Measurements from ENCODE around the gene RAB14.

The RAB14 gene

DNA sequence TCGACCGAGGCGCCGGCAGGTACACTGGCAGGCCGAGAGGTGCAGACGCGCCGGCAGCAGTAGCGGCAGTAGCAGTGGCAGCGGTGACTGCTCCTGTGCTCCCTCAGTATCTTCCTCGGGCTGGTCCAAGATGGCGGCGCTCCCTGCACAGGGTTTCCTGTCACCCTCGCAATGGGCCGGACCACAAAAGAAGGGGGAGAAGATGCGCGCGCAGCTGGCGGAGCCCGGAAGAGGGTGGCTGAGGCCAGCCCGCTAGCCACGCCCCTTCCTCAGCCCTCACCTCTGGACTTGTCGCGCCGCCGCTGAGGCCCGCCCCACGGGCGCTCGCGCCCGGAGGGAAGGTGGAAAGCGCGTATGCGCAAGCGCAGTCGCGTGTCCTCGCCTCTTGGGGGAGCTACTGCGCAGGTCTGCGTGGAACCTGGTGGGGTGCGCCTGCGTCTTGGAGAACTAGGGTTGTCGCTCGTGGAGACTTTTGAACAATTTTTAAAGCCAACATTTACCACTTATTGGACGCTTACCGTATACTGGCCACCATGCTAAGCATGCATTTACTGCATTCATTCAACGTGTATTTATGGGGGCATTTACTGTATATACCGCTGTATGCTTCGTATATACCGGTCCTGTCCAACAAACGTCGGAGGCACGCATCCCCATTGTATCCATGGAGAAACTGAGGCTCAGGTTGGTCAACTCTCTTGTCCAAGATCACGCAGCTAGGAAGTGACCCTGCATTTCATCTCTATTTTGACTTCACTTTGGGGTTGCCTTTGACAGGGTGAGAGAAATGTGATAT is at the start of gene RAB14:
Gene RAB14, minus strand, starts transcription at position 132 of the 796 bp plus-strand sequence. CDS start 8,457 bp downstream, outside the sequence.
- Histone ChIP-seq H3K36me3 (ENCODE audit: control insufficient read depth in 1 of 2, insufficient read depth in 2 of 2, low read length in 2 of 2) (no peaks in the 10 kb centered on the region), H3K4me1 (ENCODE audit: control insufficient read depth in 1 of 2, insufficient read depth in 2 of 2, low read length in 2 of 2) (peaks cover 38 to 40% of the 10 kb centered on the region in 2 donors), H3K4me3 (ENCODE audit: low read depth in 1 of 2, low read length in 2 of 2) (peak within 1 kb of the TSS; percentile 74 to 87)

DNA sequence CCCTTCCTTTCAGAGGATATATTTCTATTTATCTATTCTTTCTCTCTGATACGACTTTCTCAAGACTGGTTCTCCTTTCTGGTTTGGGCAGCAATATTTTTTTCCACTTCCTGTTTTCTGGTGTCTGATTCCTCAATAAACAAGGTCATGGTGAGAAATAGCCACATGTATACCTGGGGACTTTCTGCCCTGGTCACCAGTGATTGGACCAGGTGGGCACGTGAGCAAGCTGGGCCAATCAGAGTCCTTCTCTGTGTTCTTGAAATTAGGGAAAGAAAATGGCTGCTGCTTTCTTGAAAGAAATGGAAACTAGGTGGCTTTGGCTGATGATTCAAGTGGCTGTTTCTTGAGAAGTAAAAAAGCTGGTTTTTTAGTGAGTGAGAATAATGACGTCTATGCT is 47.9 kb upstream of the RAB14 start:
- H3K4me1 ChIP-seq (ENCODE audit: control insufficient read depth in 1 of 2, insufficient read depth in 2 of 2, low read length in 2 of 2) = no peaks in the 10 kb centered on the region
- no peaks in the 10 kb centered on the region for H3K9me3 ChIP-seq (ENCODE audit: control insufficient read depth in 1 of 2, low read length in 2 of 2)
- no peak overlapping the region for H3K27ac ChIP-seq (ENCODE audit: low read depth, low read length)
- H3K9ac ChIP-seq (ENCODE audit: low read depth in 1 of 2, low read length in 2 of 2) = no peak overlapping the region
- H3K36me3 ChIP-seq (ENCODE audit: control insufficient read depth in 1 of 2, insufficient read depth in 2 of 2, low read length in 2 of 2) = no peaks in the 10 kb centered on the region
- H3K4me3 ChIP-seq (ENCODE audit: low read depth in 1 of 2, low read length in 2 of 2) = no peak overlapping the region
- H3K27me3 ChIP-seq (ENCODE audit: control insufficient read depth in 1 of 2, insufficient read depth in 2 of 2, low read length in 2 of 2) = no peaks in the 10 kb centered on the region

More for the DNA sequence above, at the start of gene RAB14:
- peak within 1 kb of the TSS; percentile 97 for H3K27ac ChIP-seq (ENCODE audit: low read depth, low read length)
- no peaks in the 10 kb centered on the region for H3K9me3 ChIP-seq (ENCODE audit: control insufficient read depth in 1 of 2, low read length in 2 of 2)
- H3K27me3 ChIP-seq (ENCODE audit: control insufficient read depth in 1 of 2, insufficient read depth in 2 of 2, low read length in 2 of 2) = no peaks in the 10 kb centered on the region
- peak within 1 kb of the TSS; percentile 66 to 72 for H3K9ac ChIP-seq (ENCODE audit: low read depth in 1 of 2, low read length in 2 of 2)

DNA sequence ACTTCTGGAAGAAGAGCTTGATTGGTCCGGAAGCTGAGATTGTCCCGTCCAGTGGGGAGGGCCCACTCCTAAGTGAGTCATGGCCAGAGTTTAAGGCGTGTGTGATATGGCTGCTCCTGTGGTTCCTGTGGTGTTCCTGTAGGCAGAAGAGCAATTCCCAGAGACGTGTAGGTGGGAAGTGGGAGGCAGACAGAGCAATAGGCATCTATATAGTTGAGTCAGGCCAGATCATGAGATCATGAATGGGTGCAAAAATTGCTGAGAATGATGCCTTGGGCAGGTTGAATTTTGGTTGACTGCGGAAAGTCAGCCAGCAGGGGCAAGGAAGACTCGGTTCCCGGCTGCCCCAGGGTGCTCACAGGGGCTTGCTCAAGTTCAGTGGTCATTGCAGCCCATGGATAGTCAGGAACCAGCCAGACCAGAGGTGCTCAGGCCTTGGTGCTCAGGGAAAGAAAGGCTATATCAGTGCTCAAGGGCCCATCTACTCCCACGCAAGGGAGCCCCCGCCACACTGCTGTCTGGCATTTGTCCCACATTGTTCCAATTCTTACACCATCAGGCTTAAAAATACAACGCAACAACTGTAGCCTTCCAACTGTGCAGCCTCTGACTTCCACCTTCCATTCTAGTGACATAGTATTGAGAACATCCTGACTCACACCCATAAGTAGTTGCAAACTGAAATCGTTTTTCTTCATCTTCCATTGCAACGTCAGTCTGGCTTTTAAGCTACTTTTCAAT is 45.3 kb upstream of the RAB14 start:
- Histone ChIP-seq H3K27ac (ENCODE audit: low read depth, low read length) (no peak overlapping the region), H3K27me3 (ENCODE audit: control insufficient read depth in 1 of 2, insufficient read depth in 2 of 2, low read length in 2 of 2) (no peaks in the 10 kb centered on the region), H3K4me1 (ENCODE audit: control insufficient read depth in 1 of 2, insufficient read depth in 2 of 2, low read length in 2 of 2) (no peaks in the 10 kb centered on the region), H3K36me3 (ENCODE audit: control insufficient read depth in 1 of 2, insufficient read depth in 2 of 2, low read length in 2 of 2) (no peaks in the 10 kb centered on the region), H3K9ac (ENCODE audit: low read depth in 1 of 2, low read length in 2 of 2) (no peak overlapping the region), H3K9me3 (ENCODE audit: control insufficient read depth in 1 of 2, low read length in 2 of 2) (peaks cover 0 to 4% of the 10 kb centered on the region in 2 donors), H3K4me3 (ENCODE audit: low read depth in 1 of 2, low read length in 2 of 2) (no peak overlapping the region)

- Histone ChIP-seq H3K27ac (ENCODE audit: low read depth, low read length) (no peak overlapping the region), H3K27me3 (ENCODE audit: control insufficient read depth in 1 of 2, insufficient read depth in 2 of 2, low read length in 2 of 2) (no peaks in the 10 kb centered on the region)
Observed at GRCh38 chr9:121242959-121243346, 41.3 kb upstream of the RAB14 start.

GRCh38 chr9:121242219-121242958 is 40.7 kb upstream of the RAB14 start:
- no peak overlapping the region for H3K4me3 ChIP-seq (ENCODE audit: low read depth in 1 of 2, low read length in 2 of 2)
- H3K27ac ChIP-seq (ENCODE audit: low read depth, low read length) = no peak overlapping the region

More at GRCh38 chr9:121242959-121243346, 41.3 kb upstream of the RAB14 start:
- Histone ChIP-seq H3K9ac (ENCODE audit: low read depth in 1 of 2, low read length in 2 of 2) (no peak overlapping the region), H3K4me3 (ENCODE audit: low read depth in 1 of 2, low read length in 2 of 2) (no peak overlapping the region), H3K4me1 (ENCODE audit: control insufficient read depth in 1 of 2, insufficient read depth in 2 of 2, low read length in 2 of 2) (no peaks in the 10 kb centered on the region), H3K9me3 (ENCODE audit: control insufficient read depth in 1 of 2, low read length in 2 of 2) (peaks cover 0 to 4% of the 10 kb centered on the region in 2 donors), H3K36me3 (ENCODE audit: control insufficient read depth in 1 of 2, insufficient read depth in 2 of 2, low read length in 2 of 2) (no peaks in the 10 kb centered on the region)

GRCh38 chr9:121240472-121241135 is 38.9 kb upstream of the RAB14 start:
- Histone ChIP-seq H3K36me3 (ENCODE audit: control insufficient read depth in 1 of 2, insufficient read depth in 2 of 2, low read length in 2 of 2) (no peaks in the 10 kb centered on the region), H3K27me3 (ENCODE audit: control insufficient read depth in 1 of 2, insufficient read depth in 2 of 2, low read length in 2 of 2) (no peaks in the 10 kb centered on the region), H3K27ac (ENCODE audit: low read depth, low read length) (no peak overlapping the region), H3K4me1 (ENCODE audit: control insufficient read depth in 1 of 2, insufficient read depth in 2 of 2, low read length in 2 of 2) (no peaks in the 10 kb centered on the region), H3K4me3 (ENCODE audit: low read depth in 1 of 2, low read length in 2 of 2) (no peak overlapping the region), H3K9me3 (ENCODE audit: control insufficient read depth in 1 of 2, low read length in 2 of 2) (peaks cover 0 to 4% of the 10 kb centered on the region in 2 donors), H3K9ac (ENCODE audit: low read depth in 1 of 2, low read length in 2 of 2) (no peak overlapping the region)

More at GRCh38 chr9:121242219-121242958, 40.7 kb upstream of the RAB14 start:
- Histone ChIP-seq H3K9ac (ENCODE audit: low read depth in 1 of 2, low read length in 2 of 2) (no peak overlapping the region), H3K36me3 (ENCODE audit: control insufficient read depth in 1 of 2, insufficient read depth in 2 of 2, low read length in 2 of 2) (no peaks in the 10 kb centered on the region), H3K9me3 (ENCODE audit: control insufficient read depth in 1 of 2, low read length in 2 of 2) (peaks cover 0 to 4% of the 10 kb centered on the region in 2 donors), H3K4me1 (ENCODE audit: control insufficient read depth in 1 of 2, insufficient read depth in 2 of 2, low read length in 2 of 2) (no peaks in the 10 kb centered on the region), H3K27me3 (ENCODE audit: control insufficient read depth in 1 of 2, insufficient read depth in 2 of 2, low read length in 2 of 2) (no peaks in the 10 kb centered on the region)

DNA sequence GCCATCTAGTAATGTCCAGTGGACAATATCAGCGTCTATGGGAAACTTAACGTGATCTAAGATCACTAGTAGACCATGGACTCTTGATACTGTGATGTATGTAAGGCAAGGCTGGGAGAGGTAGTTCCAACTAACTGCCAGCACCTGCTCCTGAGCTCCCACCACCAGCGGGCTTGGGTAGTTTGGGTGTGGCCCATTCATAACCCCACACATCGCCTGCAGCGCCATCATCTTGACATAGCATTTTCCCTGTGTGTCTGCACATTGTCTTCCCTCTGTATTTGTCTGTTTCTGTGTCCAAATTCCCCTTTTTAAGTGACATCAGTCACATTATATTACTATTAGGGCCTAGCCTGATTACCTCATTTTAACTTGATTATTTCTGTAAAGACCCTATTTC is 38.2 kb upstream of the RAB14 start:
- Histone ChIP-seq H3K27ac (ENCODE audit: low read depth, low read length) (no peak overlapping the region), H3K9ac (ENCODE audit: low read depth in 1 of 2, low read length in 2 of 2) (no peak overlapping the region), H3K9me3 (ENCODE audit: control insufficient read depth in 1 of 2, low read length in 2 of 2) (peaks cover 0 to 4% of the 10 kb centered on the region in 2 donors), H3K27me3 (ENCODE audit: control insufficient read depth in 1 of 2, insufficient read depth in 2 of 2, low read length in 2 of 2) (no peaks in the 10 kb centered on the region), H3K4me3 (ENCODE audit: low read depth in 1 of 2, low read length in 2 of 2) (no peak overlapping the region), H3K4me1 (ENCODE audit: control insufficient read depth in 1 of 2, insufficient read depth in 2 of 2, low read length in 2 of 2) (no peaks in the 10 kb centered on the region), H3K36me3 (ENCODE audit: control insufficient read depth in 1 of 2, insufficient read depth in 2 of 2, low read length in 2 of 2) (no peaks in the 10 kb centered on the region)

DNA sequence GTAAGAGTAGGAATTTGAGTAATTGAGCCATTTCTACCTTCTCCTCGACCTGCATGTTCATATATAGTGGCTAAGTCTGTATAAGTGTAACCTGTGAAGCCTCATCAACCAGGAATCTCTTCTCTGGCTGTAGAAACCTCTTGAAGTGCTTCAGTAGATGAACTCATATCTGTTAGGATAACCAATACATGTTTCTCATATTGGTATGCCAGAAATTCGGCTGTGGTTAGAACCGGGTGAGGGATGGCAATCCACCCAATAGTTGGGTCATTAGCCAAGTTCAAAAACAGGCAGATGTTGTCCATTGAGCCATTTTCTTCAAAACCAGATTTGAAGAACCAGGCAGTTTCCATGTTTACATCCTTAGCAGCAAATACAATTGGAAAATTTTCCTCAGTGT is 37.4 kb upstream of the RAB14 start:
- Histone ChIP-seq H3K27me3 (ENCODE audit: control insufficient read depth in 1 of 2, insufficient read depth in 2 of 2, low read length in 2 of 2) (no peaks in the 10 kb centered on the region), H3K27ac (ENCODE audit: low read depth, low read length) (no peak overlapping the region), H3K4me1 (ENCODE audit: control insufficient read depth in 1 of 2, insufficient read depth in 2 of 2, low read length in 2 of 2) (no peaks in the 10 kb centered on the region), H3K9me3 (ENCODE audit: control insufficient read depth in 1 of 2, low read length in 2 of 2) (peaks cover 0 to 3% of the 10 kb centered on the region in 2 donors), H3K4me3 (ENCODE audit: low read depth in 1 of 2, low read length in 2 of 2) (no peak overlapping the region), H3K36me3 (ENCODE audit: control insufficient read depth in 1 of 2, insufficient read depth in 2 of 2, low read length in 2 of 2) (no peaks in the 10 kb centered on the region), H3K9ac (ENCODE audit: low read depth in 1 of 2, low read length in 2 of 2) (no peak overlapping the region)

- no peaks in the 10 kb centered on the region for H3K27me3 ChIP-seq (ENCODE audit: control insufficient read depth in 1 of 2, insufficient read depth in 2 of 2, low read length in 2 of 2)
- no peaks in the 10 kb centered on the region for H3K36me3 ChIP-seq (ENCODE audit: control insufficient read depth in 1 of 2, insufficient read depth in 2 of 2, low read length in 2 of 2)
- no peaks in the 10 kb centered on the region for H3K4me1 ChIP-seq (ENCODE audit: control insufficient read depth in 1 of 2, insufficient read depth in 2 of 2, low read length in 2 of 2)
- no peak overlapping the region for H3K27ac ChIP-seq (ENCODE audit: low read depth, low read length)
- H3K4me3 ChIP-seq (ENCODE audit: low read depth in 1 of 2, low read length in 2 of 2) = no peak overlapping the region
- no peak overlapping the region for H3K9ac ChIP-seq (ENCODE audit: low read depth in 1 of 2, low read length in 2 of 2)
- H3K9me3 ChIP-seq (ENCODE audit: control insufficient read depth in 1 of 2, low read length in 2 of 2) = no peaks in the 10 kb centered on the region
Observed at GRCh38 chr9:121237916-121238315, 36.2 kb upstream of the RAB14 start.

Measured in duodenal mucosa (tissue), 2 donors.